SU-DHL-6 (cell line): ENCODE measurements around the gene ADAM19.

Source experiments
- H2AFZ ChIP-seq: fragments of 200-600 bp; sonication (generic); 2 replicates; pipeline ENCODE4 v1.6.1; 2014; ENCODE audit warnings: low read depth, mild to moderate bottlenecking, moderate library complexity, mixed read lengths, antibody characterized with exemption, low read length; ENCODE audit not compliant: severe bottlenecking
- H3F3A ChIP-seq: fragments of 200-600 bp; shearing (Covaris generic); 2 replicates; pipeline ENCODE4 v1.6.0; 2016; ENCODE audit warnings: antibody characterized with exemption, mild to moderate bottlenecking; ENCODE audit not compliant: insufficient read depth
- H3K27ac ChIP-seq: fragments of 200-600 bp; sonication (generic); 2 replicates; pipeline ENCODE4 v1.5.1; 2016; ENCODE audit warnings: low read depth, mild to moderate bottlenecking, low read length, moderate library complexity, mixed read lengths
- H3K27me3 ChIP-seq: fragments of 200-600 bp; sonication (generic), shearing (Covaris generic); 2 replicates; pipeline ENCODE4 v1.6.0; 2014; ENCODE audit warnings: mild to moderate bottlenecking, low read length
- H3K36me3 ChIP-seq: fragments of 200-600 bp; sonication (generic); 2 replicates; pipeline ENCODE4 v1.6.1; 2014; ENCODE audit warnings: mild to moderate bottlenecking, low read length, mixed read lengths
- H3K4me2 ChIP-seq: fragments of 300-600, 200-600 bp; shearing (Covaris generic), sonication (generic); 2 replicates; pipeline ENCODE4 v1.6.0; 2014; ENCODE audit warnings: low read length, low read depth, mild to moderate bottlenecking; ENCODE audit not compliant: poor library complexity, severe bottlenecking
- H3K4me3 ChIP-seq: fragments of 200-600 bp; sonication (generic); 2 replicates; pipeline ENCODE4 v1.5.1; 2014; ENCODE audit warnings: antibody characterized with exemption, low read length, mild to moderate bottlenecking, mixed read lengths; ENCODE audit not compliant: insufficient read depth, poor library complexity, severe bottlenecking
- H3K79me2 ChIP-seq: fragments of 200-600 bp; sonication (generic); 2 replicates; pipeline ENCODE4 v1.6.1; 2014; ENCODE audit warnings: mild to moderate bottlenecking, low read length, moderate library complexity; ENCODE audit not compliant: insufficient read depth
- H3K9ac ChIP-seq: fragments of 200-600 bp; sonication (generic); 2 replicates; pipeline ENCODE4 v1.7.0; 2014; ENCODE audit warnings: mild to moderate bottlenecking, low read length
- H3K9me2 ChIP-seq: fragments of 200-600 bp; sonication (generic); replicated peaks from 2 replicates; pipeline ENCODE4 v1.6.1; 2014; ENCODE audit warnings: low read length; ENCODE audit not compliant: insufficient read depth
- H3K9me3 ChIP-seq: fragments of 200-600 bp; sonication (generic); 2 replicates; pipeline ENCODE4 v1.6.1; 2014; ENCODE audit warnings: low read length, mixed read lengths; ENCODE audit not compliant: insufficient read depth
- H4K20me1 ChIP-seq: fragments of 200-600 bp; sonication (generic); 2 replicates; pipeline ENCODE4 v1.6.1; 2014; ENCODE audit warnings: low read depth, mild to moderate bottlenecking, antibody characterized with exemption, low read length, moderate library complexity, mixed read lengths
- EZH2phosphoT487 ChIP-seq: fragments of 200-600 bp; sonication (generic), shearing (Covaris generic); conservative IDR thresholded peaks from 2 replicates; pipeline ENCODE4 v1.6.1; 2018; ENCODE audit warnings: mild to moderate bottlenecking, antibody characterized with exemption, low read length, moderate library complexity, mixed read lengths
- TF ChIP-seq, protein P1 (sequence below): fragments of 200-600 bp; sonication (generic); IDR thresholded peaks from one replicate; pipeline ENCODE4 v1.5.1; 2017; ENCODE audit warnings: antibody characterized with exemption, mild to moderate bottlenecking, low read length, moderate library complexity; ENCODE audit not compliant: insufficient read depth, poor library complexity, severe bottlenecking

ADAM19 gene

DNA sequence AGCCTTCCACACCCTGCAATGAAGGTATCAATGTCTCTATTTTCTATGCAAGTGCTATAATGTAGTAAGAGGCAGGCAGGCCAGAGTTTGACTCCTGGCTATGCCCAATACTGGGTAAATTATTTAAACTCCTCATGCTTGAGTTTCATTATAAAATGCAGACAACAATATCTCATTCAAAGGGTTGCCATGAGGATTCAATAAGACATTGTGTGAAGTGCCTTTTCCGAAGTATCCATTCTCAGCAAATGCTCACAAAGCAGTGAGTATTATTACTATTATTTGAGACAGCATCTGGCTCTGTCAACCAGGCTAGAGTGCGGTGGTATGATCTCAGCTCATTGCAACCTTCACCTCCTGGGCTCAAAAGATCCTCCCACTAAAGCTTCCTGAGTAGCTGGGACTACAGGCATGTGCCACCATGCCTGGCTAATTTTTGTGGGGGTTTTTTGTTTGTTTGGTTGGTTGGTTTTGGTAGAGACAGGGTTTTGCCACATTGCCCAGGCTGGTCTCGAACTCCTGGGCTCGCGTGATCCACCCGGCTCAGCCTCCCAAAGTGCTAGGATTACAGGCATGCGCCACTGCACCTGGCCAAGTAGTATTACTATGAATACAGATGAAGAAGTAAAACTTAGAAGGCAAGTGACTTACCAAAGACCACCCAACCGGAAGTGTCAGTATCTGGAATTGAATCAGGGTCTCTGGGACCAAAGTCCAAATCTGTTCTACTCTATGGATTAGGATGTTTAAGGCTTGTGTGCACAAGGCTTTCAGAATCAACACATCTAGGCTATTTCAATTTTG, 18.8 kb downstream of the ADAM19 start:
- Histone ChIP-seq H2AFZ (no peak overlapping the region), H4K20me1 (no peaks in the 10 kb centered on the region; the same call in 1 of the 2 replicates), H3K9me2 (no peaks in the 10 kb centered on the region), H3K27me3 (no peaks in the 10 kb centered on the region), H3K79me2 (peaks cover 92% of the 10 kb centered on the region), H3K9me3 (no peaks in the 10 kb centered on the region), H3K9ac (no peak overlapping the region), H3F3A (no peaks in the 10 kb centered on the region), H3K36me3 (peaks cover 24% of the 10 kb centered on the region; the same call in 1 of the 2 replicates), H3K27ac (no peak overlapping the region), H3K4me2 (no peak overlapping the region), H3K4me3 (no peak overlapping the region)
- TF ChIP-seq EZH2phosphoT487, result no peak
- TF ChIP-seq, protein P1, sequence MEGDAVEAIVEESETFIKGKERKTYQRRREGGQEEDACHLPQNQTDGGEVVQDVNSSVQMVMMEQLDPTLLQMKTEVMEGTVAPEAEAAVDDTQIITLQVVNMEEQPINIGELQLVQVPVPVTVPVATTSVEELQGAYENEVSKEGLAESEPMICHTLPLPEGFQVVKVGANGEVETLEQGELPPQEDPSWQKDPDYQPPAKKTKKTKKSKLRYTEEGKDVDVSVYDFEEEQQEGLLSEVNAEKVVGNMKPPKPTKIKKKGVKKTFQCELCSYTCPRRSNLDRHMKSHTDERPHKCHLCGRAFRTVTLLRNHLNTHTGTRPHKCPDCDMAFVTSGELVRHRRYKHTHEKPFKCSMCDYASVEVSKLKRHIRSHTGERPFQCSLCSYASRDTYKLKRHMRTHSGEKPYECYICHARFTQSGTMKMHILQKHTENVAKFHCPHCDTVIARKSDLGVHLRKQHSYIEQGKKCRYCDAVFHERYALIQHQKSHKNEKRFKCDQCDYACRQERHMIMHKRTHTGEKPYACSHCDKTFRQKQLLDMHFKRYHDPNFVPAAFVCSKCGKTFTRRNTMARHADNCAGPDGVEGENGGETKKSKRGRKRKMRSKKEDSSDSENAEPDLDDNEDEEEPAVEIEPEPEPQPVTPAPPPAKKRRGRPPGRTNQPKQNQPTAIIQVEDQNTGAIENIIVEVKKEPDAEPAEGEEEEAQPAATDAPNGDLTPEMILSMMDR, result no peak

DNA sequence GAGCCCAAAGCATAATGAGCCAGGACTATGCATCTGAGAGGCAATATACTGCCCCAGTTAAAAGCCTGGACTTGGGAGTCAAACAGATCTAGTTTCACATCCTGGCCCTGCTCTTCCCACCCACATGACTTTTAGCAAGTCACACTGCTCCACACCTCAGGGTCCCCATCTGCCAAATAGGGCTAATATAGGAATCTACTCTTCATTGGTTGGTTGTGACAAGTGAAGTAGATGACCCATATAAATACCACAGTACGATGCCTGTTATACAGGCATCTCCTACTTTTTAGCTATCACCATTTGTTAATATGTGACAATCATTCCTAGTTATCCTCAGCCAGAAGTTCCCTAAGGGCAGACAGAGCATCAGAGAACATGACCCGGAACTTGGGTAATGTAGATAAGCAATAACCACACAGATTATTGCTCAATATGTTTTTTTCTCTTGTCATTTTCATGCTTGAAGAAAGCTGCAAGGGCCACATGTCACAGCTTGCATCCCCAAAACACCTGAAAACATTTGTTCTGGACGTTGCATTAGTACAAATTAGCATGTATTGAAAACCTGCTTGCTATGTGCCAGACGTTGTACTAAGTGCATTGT, 20.4 kb downstream of the ADAM19 start:
- H3K36me3 ChIP-seq, result peaks cover 24% of the 10 kb centered on the region; the same call in 1 of the 2 replicates
- H3K27ac ChIP-seq, result no peak overlapping the region; the same call in 1 of the 2 replicates
- H3K4me3 ChIP-seq, result no peak overlapping the region
- TF ChIP-seq, protein P1, result no peak
- TF ChIP-seq EZH2phosphoT487, result no peak
- H3K4me2 ChIP-seq, result no peak overlapping the region
- H3K9me2 ChIP-seq, result no peaks in the 10 kb centered on the region
- H3K79me2 ChIP-seq, result peaks cover 92% of the 10 kb centered on the region
- no peaks in the 10 kb centered on the region for H3K9me3 ChIP-seq
- H2AFZ ChIP-seq, result no peak overlapping the region
- H3K9ac ChIP-seq, result no peak overlapping the region
- no peaks in the 10 kb centered on the region for H3F3A ChIP-seq
- H3K27me3 ChIP-seq, result no peaks in the 10 kb centered on the region
- no peaks in the 10 kb centered on the region; the same call in 1 of the 2 replicates for H4K20me1 ChIP-seq

DNA sequence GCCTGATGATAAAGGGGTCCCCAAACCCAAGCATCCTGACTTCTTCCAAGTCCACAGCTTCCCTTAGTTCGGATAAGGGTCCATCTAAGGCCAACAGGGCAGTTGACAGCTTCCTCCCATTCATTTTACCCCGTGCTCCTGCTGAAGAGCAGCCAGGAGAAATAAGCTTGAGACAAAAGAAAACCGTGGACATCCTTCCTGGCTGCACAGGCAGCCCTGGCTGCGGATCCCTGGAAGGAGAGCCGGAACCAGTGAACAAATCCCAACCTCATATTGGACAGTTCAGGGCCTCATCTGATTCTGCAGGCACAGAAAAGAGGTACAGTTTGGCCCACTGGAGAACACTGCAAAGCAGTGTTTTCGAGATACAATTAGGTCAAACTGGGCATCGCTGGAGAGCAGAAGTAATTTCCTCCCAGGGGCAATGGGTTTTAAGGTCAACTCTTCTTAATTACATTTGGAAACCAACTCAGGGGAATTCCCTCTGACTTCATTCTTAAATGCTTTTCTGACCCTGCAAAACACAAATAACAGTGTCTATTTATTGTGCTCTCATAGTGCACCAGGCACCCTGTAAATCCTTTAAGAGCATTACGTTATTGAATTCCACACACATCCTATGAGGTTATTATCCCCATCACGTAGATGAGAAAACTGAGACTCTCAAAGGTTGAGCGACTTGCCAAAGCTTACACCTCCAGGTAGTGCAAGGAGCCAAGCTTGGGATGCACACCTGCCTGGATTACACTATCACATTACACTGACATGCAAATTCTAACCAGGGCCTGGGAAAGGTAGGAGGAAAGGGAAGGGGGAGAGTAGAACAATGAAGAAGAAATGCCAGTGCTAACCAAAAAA, 21.2 kb downstream of the ADAM19 start:
- no peaks in the 10 kb centered on the region for H3K9me3 ChIP-seq

More for the DNA sequence above, 21.2 kb downstream of the ADAM19 start:
- H4K20me1 ChIP-seq, result no peaks in the 10 kb centered on the region; the same call in 1 of the 2 replicates
- no peaks in the 10 kb centered on the region for H3K9me2 ChIP-seq
- peaks cover 24% of the 10 kb centered on the region; the same call in 1 of the 2 replicates for H3K36me3 ChIP-seq
- H3K27ac ChIP-seq, result no peak overlapping the region
- no peak overlapping the region for H3K9ac ChIP-seq
- no peaks in the 10 kb centered on the region for H3K27me3 ChIP-seq
- no peak for TF ChIP-seq EZH2phosphoT487
- TF ChIP-seq, protein P1, result no peak
- peaks cover 94% of the 10 kb centered on the region for H3K79me2 ChIP-seq
- no peak overlapping the region for H3K4me3 ChIP-seq
- no peaks in the 10 kb centered on the region for H3F3A ChIP-seq
- no peak overlapping the region for H3K4me2 ChIP-seq
- H2AFZ ChIP-seq, result no peak overlapping the region
